SK-N-SH treated with all-trans-retinoic acid at 6 μM for 48 hours (cell line): ENCODE results near the gene APBA2.

Source experiments
- ATAC-seq: fragments of 200-7000 bp; cut with Tn5 transposase; 3 replicates; pipeline ENCODE4 v1.9.1; 2020; ENCODE audit warnings: mild to moderate bottlenecking, moderate library complexity
- ARNTL ChIP-seq: fragments of 450-650 bp; formaldehyde crosslinking; IDR thresholded peaks from 2 replicates; pipeline ENCODE4 v1.5.0; 2020; ENCODE audit warnings: low read depth, mild to moderate bottlenecking, moderate library complexity, borderline replicate concordance
- BACH2 ChIP-seq: fragments of 250-450 bp; sonication (Bioruptor Pico); IDR thresholded peaks from 2 replicates; pipeline ENCODE4 v1.9.0; 2021; ENCODE audit warnings: mild to moderate bottlenecking, borderline replicate concordance
- CREB5 ChIP-seq: fragments of 250-450 bp; sonication (Bioruptor Pico); IDR thresholded peaks from 2 replicates; pipeline ENCODE4 v1.5.1; 2020; ENCODE audit warnings: low read depth, mild to moderate bottlenecking, moderate library complexity
- CSDC2 ChIP-seq: fragments of 250-450 bp; sonication (Bioruptor Pico); IDR thresholded peaks from 2 replicates; pipeline ENCODE4 v1.5.0; 2020; ENCODE audit warnings: mild to moderate bottlenecking, moderate library complexity
- CSRNP3 ChIP-seq: fragments of 250-450 bp; sonication (Bioruptor Pico); IDR thresholded peaks from 2 replicates; pipeline ENCODE4 v1.5.1; 2021; ENCODE audit warnings: mild to moderate bottlenecking, moderate library complexity
- ESRRG ChIP-seq: fragments of 250-450 bp; sonication (Bioruptor Pico); IDR thresholded peaks from 2 replicates; pipeline ENCODE4 v1.6.1; 2021; ENCODE audit warnings: mild to moderate bottlenecking
- ISL1 ChIP-seq: fragments of 250-450 bp; sonication (Bioruptor Pico); IDR thresholded peaks from 2 replicates; pipeline ENCODE4 v2.1.2; 2022; ENCODE audit warnings: mild to moderate bottlenecking, moderate library complexity
- PATZ1 ChIP-seq: fragments of 250-450 bp; sonication (Bioruptor Pico); IDR thresholded peaks from 2 replicates; pipeline ENCODE4 v1.8.0; 2020; ENCODE audit warnings: mild to moderate bottlenecking, moderate library complexity, borderline replicate concordance
- POU6F1 ChIP-seq: fragments of 250-450 bp; sonication (Bioruptor Pico); IDR thresholded peaks from 2 replicates; pipeline ENCODE4 v1.8.0; 2021; ENCODE audit warnings: low read depth, mild to moderate bottlenecking, moderate library complexity, borderline replicate concordance
- PPARA ChIP-seq: fragments of 250-450 bp; sonication (Bioruptor Pico); IDR thresholded peaks from 2 replicates; pipeline ENCODE4 v1.5.0; 2020; ENCODE audit warnings: mild to moderate bottlenecking, borderline replicate concordance
- SNAI2 ChIP-seq: fragments of 250-450 bp; sonication (Bioruptor Pico); IDR thresholded peaks from 2 replicates; pipeline ENCODE4 v1.5.0; 2020; ENCODE audit warnings: mild to moderate bottlenecking, moderate library complexity
- TCF4 ChIP-seq: fragments of 250-450 bp; sonication (Bioruptor Pico); IDR thresholded peaks from 2 replicates; pipeline ENCODE4 v1.8.0; 2021; ENCODE audit warnings: mild to moderate bottlenecking, moderate library complexity, borderline replicate concordance
- TOX ChIP-seq: fragments of 250-450 bp; sonication (Bioruptor Pico); IDR thresholded peaks from 2 replicates; pipeline ENCODE4 v1.8.0; 2021; ENCODE audit warnings: mild to moderate bottlenecking, moderate library complexity, borderline replicate concordance
- TSHZ2 ChIP-seq: fragments of 250-450 bp; sonication (Bioruptor Pico); IDR thresholded peaks from 2 replicates; pipeline ENCODE4 v1.5.0; 2020; ENCODE audit warnings: mild to moderate bottlenecking, moderate library complexity
- ZC3H10 ChIP-seq: fragments of 250-450 bp; sonication (Bioruptor Pico); IDR thresholded peaks from 2 replicates; pipeline ENCODE4 v1.5.1; 2021; ENCODE audit warnings: mild to moderate bottlenecking, moderate library complexity
- ZFP3 ChIP-seq: fragments of 250-450 bp; sonication (Bioruptor Pico); IDR thresholded peaks from 2 replicates; pipeline ENCODE4 v1.5.0; 2020; ENCODE audit warnings: mild to moderate bottlenecking, moderate library complexity
- ZFP30 ChIP-seq: fragments of 450-650 bp; formaldehyde crosslinking; IDR thresholded peaks from 2 replicates; pipeline ENCODE4 v1.5.0; 2022; ENCODE audit warnings: mild to moderate bottlenecking, moderate library complexity
- ZNF565 ChIP-seq: fragments of 450-650 bp; formaldehyde crosslinking; conservative IDR thresholded peaks from 2 replicates; pipeline ENCODE4 v1.5.0; 2020; ENCODE audit warnings: low read depth, mild to moderate bottlenecking, moderate library complexity
- ZNF70 ChIP-seq: fragments of 450-650 bp; formaldehyde crosslinking; IDR thresholded peaks from 2 replicates; pipeline ENCODE4 v1.5.0; 2020; ENCODE audit warnings: mild to moderate bottlenecking, moderate library complexity
- ZNF8 ChIP-seq: fragments of 450-650 bp; formaldehyde crosslinking; IDR thresholded peaks from 2 replicates; pipeline ENCODE4 v1.5.0; 2020; ENCODE audit warnings: mild to moderate bottlenecking, moderate library complexity

APBA2 gene

GRCh38 chr15:28974142-28974541 is 88.4 kb downstream of the APBA2 start:
- ATAC-seq, result no peak
- no peak for TF ChIP-seq SNAI2
- no peak for TF ChIP-seq ZNF8 (CRISPR knock-in tag)
- no peak for TF ChIP-seq TOX (CRISPR knock-in tag)
- TF ChIP-seq POU6F1 (CRISPR knock-in tag), result no peak
- no peak for TF ChIP-seq ZNF565 (CRISPR knock-in tag)
- no peak for TF ChIP-seq ZFP3 (CRISPR knock-in tag)
- TF ChIP-seq PPARA (CRISPR knock-in tag), result no peak
- no peak for TF ChIP-seq CSRNP3 (CRISPR knock-in tag)
- no peak for TF ChIP-seq ARNTL (CRISPR knock-in tag)
- TF ChIP-seq ESRRG, result no peak
- TF ChIP-seq TCF4, result no peak
- no peak for TF ChIP-seq CREB5 (CRISPR knock-in tag)
- TF ChIP-seq TSHZ2 (CRISPR knock-in tag), result no peak
- no peak for TF ChIP-seq CSDC2 (CRISPR knock-in tag)
- TF ChIP-seq BACH2 (CRISPR knock-in tag), result no peak
- TF ChIP-seq ZFP30, result no peak
- TF ChIP-seq ZNF70 (CRISPR knock-in tag), result no peak
- no peak for TF ChIP-seq ZC3H10 (CRISPR knock-in tag)
- no peak for TF ChIP-seq PATZ1 (CRISPR knock-in tag)

- ATAC-seq, result peak; percentile 58
- TF ChIP-seq ZNF70 (CRISPR knock-in tag) (no peak), BACH2 (CRISPR knock-in tag) (no peak), ZNF565 (CRISPR knock-in tag) (no peak), ZFP3 (CRISPR knock-in tag) (no peak), ISL1 (CRISPR knock-in tag) (no peak), ZFP30 (no peak), TSHZ2 (CRISPR knock-in tag) (no peak)
These were observed 90.0 kb downstream of the APBA2 start for GRCh38 chr15:28975766-28976179.
